ENCODE data around the gene ATP6V1B1. TPM values are rescaled to one million over a fixed set of nuclear protein-coding genes. Genes with fewer than 3 reads are reported as not detected.

Gene ATP6V1B1
- total and polyA plus RNA-seq, 9 of the 15 experiments (the other 6 are each of a cell fraction or from before 2014, with no cell fraction given), result not detected

DNA sequence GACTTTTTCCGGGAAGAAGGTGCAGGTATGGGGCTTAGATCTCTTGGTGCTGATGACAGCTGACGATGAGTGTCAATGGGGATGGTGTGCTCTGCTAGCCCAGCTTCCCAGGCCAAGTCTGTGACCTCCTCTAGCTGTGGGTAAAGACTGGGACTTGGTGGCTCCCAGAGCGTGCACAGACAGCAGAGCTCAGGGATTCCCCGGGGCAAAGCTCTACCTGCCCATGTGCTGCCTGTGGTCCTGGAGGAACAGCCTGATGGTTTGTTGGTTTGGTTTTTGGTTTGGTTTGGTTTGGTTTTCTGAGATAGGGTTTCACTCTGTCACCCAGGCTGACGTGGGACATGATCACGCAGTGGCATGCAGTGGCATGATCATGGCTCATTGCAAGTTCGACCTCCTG is 19.2 kb downstream of the ATP6V1B1 start (continued):
- TF ChIP-seq, protein P1, sequence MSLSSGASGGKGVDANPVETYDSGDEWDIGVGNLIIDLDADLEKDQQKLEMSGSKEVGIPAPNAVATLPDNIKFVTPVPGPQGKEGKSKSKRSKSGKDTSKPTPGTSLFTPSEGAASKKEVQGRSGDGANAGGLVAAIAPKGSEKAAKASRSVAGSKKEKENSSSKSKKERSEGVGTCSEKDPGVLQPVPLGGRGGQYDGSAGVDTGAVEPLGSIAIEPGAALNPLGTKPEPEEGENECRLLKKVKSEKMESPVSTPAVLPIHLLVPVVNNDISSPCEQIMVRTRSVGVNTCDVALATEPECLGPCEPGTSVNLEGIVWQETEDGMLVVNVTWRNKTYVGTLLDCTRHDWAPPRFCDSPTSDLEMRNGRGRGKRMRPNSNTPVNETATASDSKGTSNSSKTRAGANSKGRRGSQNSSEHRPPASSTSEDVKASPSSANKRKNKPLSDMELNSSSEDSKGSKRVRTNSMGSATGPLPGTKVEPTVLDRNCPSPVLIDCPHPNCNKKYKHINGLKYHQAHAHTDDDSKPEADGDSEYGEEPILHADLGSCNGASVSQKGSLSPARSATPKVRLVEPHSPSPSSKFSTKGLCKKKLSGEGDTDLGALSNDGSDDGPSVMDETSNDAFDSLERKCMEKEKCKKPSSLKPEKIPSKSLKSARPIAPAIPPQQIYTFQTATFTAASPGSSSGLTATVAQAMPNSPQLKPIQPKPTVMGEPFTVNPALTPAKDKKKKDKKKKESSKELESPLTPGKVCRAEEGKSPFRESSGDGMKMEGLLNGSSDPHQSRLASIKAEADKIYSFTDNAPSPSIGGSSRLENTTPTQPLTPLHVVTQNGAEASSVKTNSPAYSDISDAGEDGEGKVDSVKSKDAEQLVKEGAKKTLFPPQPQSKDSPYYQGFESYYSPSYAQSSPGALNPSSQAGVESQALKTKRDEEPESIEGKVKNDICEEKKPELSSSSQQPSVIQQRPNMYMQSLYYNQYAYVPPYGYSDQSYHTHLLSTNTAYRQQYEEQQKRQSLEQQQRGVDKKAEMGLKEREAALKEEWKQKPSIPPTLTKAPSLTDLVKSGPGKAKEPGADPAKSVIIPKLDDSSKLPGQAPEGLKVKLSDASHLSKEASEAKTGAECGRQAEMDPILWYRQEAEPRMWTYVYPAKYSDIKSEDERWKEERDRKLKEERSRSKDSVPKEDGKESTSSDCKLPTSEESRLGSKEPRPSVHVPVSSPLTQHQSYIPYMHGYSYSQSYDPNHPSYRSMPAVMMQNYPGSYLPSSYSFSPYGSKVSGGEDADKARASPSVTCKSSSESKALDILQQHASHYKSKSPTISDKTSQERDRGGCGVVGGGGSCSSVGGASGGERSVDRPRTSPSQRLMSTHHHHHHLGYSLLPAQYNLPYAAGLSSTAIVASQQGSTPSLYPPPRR (CRISPR knock-in tag; IDR thresholded peaks at IDR 0.05; ENCODE audit: borderline replicate concordance), result no peak
- TF ChIP-seq KLF6 (CRISPR knock-in tag; IDR thresholded peaks at IDR 0.05; ENCODE audit: borderline replicate concordance) (no peak), ZFPM2 (CRISPR knock-in tag; IDR thresholded peaks at IDR 0.05) (no peak), EP300 (IDR thresholded peaks at IDR 0.05; ENCODE audit: low read length) (no peak), RNF2 (IDR thresholded peaks at IDR 0.05) (no peak), ZFP30 (CRISPR knock-in tag; IDR thresholded peaks at IDR 0.05; ENCODE audit: borderline replicate concordance) (no peak)

DNA sequence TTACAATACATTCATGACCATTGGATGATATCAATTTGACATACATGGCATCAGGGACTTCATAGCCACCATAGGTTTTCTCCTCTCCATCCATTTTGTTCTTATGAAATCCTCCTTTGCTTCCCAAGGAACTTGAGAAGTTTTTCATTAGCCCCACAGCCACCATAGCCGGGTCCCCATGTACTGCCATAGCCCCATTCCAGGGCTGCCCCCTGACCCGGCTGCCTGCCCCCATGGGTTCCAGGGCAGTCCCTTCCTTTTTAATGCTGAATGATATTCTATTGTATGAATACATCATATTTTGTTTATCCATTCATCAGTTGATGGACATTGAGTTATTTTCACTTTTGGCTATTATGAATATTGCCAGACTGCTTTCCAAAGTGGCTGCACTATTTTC is 20.4 kb downstream of the ATP6V1B1 start:
- Histone ChIP-seq H3K27me3 (ENCODE audit: control insufficient read depth in 2 of 2, insufficient read depth in 2 of 2, low read length in 2 of 2) (peaks cover 19 to 46% of the 10 kb centered on the region in 2 experiments), H3K9ac (ENCODE audit: insufficient read depth in 1 of 2, low read depth in 2 of 2, low read length in 2 of 2) (no peak overlapping the region), H2AFZ (ENCODE audit: low read depth, low read length) (no peak overlapping the region), H4K20me1 (replicated peaks; ENCODE audit: control insufficient read depth, insufficient read depth, low read length) (no peaks in the 10 kb centered on the region), H3K4me2 (ENCODE audit: insufficient read depth, low read length) (no peak overlapping the region), H3K27ac (ENCODE audit: extremely low read depth, low read depth, low read length) (no peak overlapping the region), H3K9me3 (replicated peaks; ENCODE audit: control insufficient read depth, insufficient read depth, low read depth, low read length) (no peaks in the 10 kb centered on the region), H3K9me1 (ENCODE audit: control insufficient read depth, insufficient read depth, low read length) (no peaks in the 10 kb centered on the region), H3K4me1 (replicated peaks in 1 of 2; ENCODE audit: control insufficient read depth in 2 of 2, insufficient read depth in 2 of 2, low read length in 2 of 2) (peaks cover 0 to 3% of the 10 kb centered on the region in 2 experiments; a peak in 1 of 5 replicates), H3K36me3 (ENCODE audit: control insufficient read depth, insufficient read depth, low read length) (no peaks in the 10 kb centered on the region), H3K79me2 (ENCODE audit: control insufficient read depth, insufficient read depth, low read length) (no peaks in the 10 kb centered on the region), H3K4me3 (no peak overlapping the region)
- FAIRE-seq (no peak), DNase-seq (ENCODE audit: extremely low read depth in 1 of 4, low spot score in 3 of 4) (no peak), ATAC-seq (no peak)
- no TSS peak for BruUV-seq (replicated peaks)
- 0% methylated on average over 2 of the region's 2 CpGs for WGBS (ENCODE audit: insufficient coverage, low coverage, missing lambda C conversion rate)
- CTCF ChIA-PET (ENCODE audit: low intra/inter-chr PET ratio), result no interaction called here
- POLR2A ChIA-PET, result no interaction called here
- intact Hi-C loops (cut with micrococcal nuclease) (no loop called here), in situ Hi-C loops (cut with MboI) (no loop called here)
- TF ChIP-seq ETV6 (IDR thresholded peaks at IDR 0.05; ENCODE audit: borderline replicate concordance in 1 of 2, low read depth in 2 of 2, low read length in 1 of 2), result no peak
- no peak for TF ChIP-seq ETV6 (CRISPR knock-in tag; IDR thresholded peaks at IDR 0.05; ENCODE audit: borderline replicate concordance)
- TF ChIP-seq, protein P2, sequence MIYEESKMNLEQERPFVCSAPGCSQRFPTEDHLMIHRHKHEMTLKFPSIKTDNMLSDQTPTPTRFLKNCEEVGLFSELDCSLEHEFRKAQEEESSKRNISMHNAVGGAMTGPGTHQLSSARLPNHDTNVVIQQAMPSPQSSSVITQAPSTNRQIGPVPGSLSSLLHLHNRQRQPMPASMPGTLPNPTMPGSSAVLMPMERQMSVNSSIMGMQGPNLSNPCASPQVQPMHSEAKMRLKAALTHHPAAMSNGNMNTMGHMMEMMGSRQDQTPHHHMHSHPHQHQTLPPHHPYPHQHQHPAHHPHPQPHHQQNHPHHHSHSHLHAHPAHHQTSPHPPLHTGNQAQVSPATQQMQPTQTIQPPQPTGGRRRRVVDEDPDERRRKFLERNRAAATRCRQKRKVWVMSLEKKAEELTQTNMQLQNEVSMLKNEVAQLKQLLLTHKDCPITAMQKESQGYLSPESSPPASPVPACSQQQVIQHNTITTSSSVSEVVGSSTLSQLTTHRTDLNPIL (CRISPR knock-in tag; IDR thresholded peaks at IDR 0.05), result no peak
- no peak for TF ChIP-seq NBN (IDR thresholded peaks at IDR 0.05; ENCODE audit: low read depth)
- TF ChIP-seq, protein P3, sequence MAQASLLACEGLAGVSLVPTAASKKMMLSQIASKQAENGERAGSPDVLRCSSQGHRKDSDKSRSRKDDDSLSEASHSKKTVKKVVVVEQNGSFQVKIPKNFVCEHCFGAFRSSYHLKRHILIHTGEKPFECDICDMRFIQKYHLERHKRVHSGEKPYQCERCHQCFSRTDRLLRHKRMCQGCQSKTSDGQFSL (CRISPR knock-in tag; IDR thresholded peaks at IDR 0.05), result no peak
- TF ChIP-seq, protein P3 (tag; IDR thresholded peaks at IDR 0.05), result no peak
- no peak for TF ChIP-seq HNRNPUL1 (IDR thresholded peaks at IDR 0.05; ENCODE audit: low read length)
- no peak for TF ChIP-seq CBFA2T2 (conservative IDR thresholded peaks at IDR 0.05)
- TF ChIP-seq ZNF232 (CRISPR knock-in tag; IDR thresholded peaks at IDR 0.05), result no peak
- TF ChIP-seq RBM39 (optimal IDR thresholded peaks at IDR 0.05; ENCODE audit: low read depth, low read length), result no peak
- TF ChIP-seq PHF21A (IDR thresholded peaks at IDR 0.05; ENCODE audit: borderline replicate concordance, low read depth), result no peak
